ENCODE data around the gene CSTPP1.
"Not testable (repeated sequence)": the region's sequence is repeated elsewhere in the genome, so short reads cannot be mapped to it uniquely, and the experiment has no call there.

Gene CSTPP1

GRCh38 chr11:46997796-46998195 lies 61.2 kb downstream of the CSTPP1 start:
- DNase-seq, result not testable (repeated sequence)

GRCh38 chr11:46999217-46999616 lies 62.7 kb downstream of the CSTPP1 start:
- no peak for DNase-seq

DNA sequence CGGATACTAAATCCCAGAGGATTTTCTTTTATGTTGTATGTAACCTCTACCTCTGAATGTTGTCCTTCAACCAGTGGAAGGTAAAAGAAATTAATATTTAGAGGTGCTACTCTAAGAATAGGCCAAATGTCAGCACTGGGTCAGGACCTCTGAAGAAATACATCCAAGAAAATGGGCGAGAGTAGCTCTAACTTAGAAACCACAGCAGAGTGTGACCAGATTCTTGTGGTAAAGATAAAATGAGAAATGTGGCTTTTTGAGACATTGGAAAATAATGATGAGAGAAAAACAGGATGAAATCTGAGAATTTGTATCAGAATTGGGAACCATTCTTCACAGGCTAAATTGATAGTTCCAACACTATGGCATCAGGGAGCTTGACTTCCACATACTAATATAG lies 63.5 kb downstream of the CSTPP1 start:
- no peak for DNase-seq

DNA sequence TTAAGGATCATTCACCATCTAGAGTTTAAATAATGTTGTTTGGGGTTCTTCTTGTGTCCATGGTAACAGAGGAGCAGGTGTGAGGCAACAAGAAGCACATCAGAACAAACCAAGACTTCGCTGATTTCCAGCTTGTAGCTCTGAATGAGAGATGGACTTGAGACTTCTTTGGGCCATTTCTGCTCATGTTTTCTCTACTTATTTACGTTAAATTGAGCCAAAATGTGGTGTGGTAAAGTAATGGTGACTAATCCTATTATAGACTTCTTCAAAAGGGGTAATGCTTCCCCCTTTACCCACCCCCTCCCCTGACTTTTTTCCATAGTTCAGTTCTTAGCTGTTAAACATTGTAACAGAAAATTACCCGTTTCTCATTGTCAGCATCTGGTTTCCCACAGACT lies 65.2 kb downstream of the CSTPP1 start:
- peak; percentile 15 for DNase-seq

DNA sequence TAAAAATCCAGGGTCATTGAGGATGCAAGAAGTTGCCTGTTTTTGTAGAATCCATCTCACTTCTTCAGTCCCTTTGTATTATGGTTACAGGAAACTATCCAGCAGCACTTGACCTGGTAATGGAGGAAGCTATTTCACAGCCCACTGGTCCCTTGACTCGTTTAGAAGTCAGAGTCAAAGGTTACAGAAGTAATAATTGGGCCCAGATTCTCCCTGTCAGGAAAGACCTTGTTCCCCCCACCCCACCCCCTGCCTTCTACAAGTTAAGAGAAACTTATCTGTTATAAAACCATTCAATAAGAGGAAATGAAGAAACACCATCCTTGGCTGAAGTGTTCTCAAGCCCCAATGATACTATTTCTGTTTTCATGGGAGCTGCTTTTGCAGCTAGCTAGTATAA lies 65.8 kb downstream of the CSTPP1 start:
- DNase-seq, result no peak

- DNase-seq, result peak; percentile 42
Observed at GRCh38 chr11:47003180-47003877, 66.8 kb downstream of the CSTPP1 start.

GRCh38 chr11:47004595-47005033 lies 68.1 kb downstream of the CSTPP1 start:
- peak; percentile 12 for DNase-seq

GRCh38 chr11:47005441-47005840 lies 68.9 kb downstream of the CSTPP1 start:
- no peak for DNase-seq

DNA sequence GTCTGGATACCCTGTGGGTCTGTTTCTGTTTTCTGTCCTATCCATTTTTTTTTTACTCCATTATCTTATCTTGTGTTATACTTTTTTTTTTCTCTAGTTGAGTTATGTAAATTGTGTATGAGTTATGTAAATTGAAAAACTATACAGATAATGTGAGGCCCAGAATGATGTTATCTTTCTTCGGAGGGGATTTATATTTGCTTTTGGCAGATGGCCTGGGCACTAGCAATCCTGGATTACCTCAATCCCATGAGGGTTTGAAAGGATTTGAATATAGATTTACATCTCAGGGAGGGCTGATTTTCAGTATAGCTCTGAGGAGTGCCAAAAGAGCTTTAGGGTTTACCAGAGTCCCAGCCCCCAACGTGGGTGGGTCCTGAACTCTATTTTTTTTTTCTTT lies 71.0 kb downstream of the CSTPP1 start:
- DNase-seq, result no peak

- no peak for DNase-seq
Observed at GRCh38 chr11:47010179-47010578, 73.6 kb downstream of the CSTPP1 start.

GRCh38 chr11:47014097-47014496 lies 77.5 kb downstream of the CSTPP1 start:
- no peak for DNase-seq

DNA sequence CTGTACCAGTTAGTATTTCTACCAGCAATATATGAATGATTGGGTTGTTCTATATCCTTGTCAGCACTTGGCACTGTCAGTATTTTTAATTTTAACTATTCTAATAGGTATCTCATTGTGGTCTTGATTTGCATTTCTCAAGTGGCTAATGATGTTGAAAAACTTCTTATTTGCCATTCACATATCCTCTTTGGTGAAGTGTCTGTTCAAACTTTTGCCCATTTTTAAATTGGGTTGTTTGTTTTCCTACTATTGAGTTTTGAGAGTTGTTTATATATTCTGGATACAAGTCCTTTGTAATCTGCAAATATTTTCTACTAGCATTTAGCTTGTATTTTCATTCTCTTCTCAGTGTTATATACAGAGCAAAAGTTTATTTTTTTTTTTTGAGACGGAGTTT lies 82.1 kb downstream of the CSTPP1 start:
- DNase-seq, result no peak

DNA sequence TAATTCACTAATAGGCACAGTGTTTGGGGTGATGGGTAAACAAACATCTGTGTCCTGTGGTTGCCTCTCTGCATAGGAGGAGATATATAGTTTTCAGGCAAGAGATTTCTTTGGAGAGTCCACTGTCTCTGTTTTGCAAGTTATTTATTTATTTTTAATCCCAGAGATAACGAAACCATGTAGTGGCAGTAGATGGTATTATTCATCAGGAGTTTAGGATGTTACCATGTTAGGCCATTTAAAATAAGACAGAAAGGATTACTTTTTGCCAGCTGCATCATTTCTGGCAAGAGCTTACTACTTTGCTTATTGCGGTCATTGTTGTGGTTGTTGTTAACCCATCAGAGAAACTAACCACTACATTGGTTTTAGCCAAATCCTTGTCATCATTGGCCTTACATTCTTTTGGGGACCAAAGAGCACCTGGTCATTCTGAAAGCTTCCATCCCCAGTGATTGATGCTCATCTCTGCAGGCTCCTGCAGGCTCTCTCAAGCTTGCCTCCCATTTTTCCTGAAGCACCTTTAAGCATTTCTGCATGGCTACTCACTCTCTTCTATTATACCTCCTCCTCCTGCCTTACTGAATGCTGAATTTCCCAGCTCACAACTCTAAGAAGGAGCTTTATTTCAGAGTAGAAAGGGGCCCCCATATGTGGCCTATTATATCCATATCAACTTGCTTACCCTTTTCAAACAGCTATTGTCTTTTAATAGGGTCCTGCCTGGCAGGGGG lies 84.4 kb downstream of the CSTPP1 start:
- no peak for DNase-seq

- DNase-seq, result no peak
Observed at GRCh38 chr11:47021527-47021818, 84.9 kb downstream of the CSTPP1 start.

DNA sequence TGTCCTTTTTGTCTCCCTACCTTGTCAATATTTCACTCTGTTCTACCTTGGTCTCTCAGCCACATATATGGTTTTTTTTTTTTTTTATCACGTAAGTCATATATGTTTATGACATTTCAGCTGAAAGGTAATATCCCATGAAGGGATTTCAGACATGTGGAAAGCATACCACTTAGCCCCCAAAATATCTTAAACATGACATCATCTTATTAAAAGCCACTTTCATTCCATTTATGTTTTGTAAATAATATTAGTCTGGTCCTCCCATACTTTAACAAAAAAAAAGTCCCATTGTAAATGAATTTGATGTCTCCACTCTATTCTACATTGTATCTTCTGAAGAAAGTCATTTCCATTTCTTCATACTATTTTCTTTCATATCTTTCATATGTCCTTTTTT lies 85.4 kb downstream of the CSTPP1 start:
- no peak for DNase-seq

DNA sequence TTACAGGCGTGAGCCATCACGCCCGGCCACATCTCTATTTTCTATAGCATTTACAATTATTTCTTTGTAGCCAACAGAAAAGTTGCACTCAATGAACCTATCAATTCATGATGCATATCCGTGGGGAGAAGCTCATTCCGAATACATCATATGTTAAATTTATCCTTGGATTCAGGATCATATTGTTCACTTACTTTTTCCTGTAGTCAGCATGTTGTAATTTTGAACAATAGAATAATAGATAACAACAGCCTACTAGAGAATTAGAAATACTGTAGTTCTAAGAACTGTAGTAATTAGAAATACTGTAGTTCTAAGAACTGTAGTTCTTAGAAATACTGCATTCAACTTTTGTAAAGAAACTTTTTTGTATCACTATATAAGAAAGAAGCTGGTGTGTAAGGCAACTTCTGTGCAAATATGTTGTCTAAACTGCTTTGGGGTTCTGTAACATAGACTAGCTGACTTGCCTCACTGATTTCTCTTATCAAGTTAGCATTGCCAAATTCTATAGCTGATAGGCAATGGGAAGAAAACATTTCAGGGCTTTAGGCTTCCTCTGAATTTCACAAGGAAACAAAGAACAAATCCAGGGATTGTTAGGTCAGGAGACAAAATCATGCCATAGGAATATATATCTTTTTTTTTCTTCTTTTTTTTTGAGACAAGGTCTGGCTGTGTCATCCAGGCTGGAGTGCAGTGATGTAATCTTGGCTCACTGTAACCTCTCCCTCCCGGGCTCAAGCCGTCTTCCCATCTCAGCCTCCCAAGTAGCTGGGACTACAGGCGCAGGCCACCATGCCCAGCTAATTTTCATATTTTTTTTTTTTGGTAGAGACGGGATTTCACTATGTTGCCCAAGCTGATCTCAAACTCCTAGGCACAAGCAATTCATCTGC lies 91.9 kb downstream of the CSTPP1 start:
- no peak for DNase-seq

GRCh38 chr11:47033439-47033838 lies 96.9 kb downstream of the CSTPP1 start:
- DNase-seq, result no peak

DNA sequence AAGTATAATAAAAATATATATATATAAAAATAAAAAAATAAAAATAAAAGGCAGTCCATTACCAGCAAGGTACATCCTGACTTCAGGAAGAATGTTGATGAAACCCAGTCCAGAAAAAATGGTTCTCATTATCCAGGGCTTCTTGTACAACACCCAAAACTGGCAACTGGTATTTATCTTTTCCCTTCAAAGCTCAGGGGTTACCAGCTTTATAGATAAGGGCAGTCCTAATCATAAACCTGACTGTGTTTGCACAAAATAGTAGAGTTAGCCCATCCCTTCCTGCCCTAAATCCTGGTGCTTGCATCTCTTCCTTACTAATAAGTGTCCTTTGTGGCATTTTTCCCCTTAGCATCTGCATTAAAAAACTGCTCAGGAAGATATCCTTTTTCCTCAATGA lies 97.5 kb downstream of the CSTPP1 start:
- no peak for DNase-seq

DNA sequence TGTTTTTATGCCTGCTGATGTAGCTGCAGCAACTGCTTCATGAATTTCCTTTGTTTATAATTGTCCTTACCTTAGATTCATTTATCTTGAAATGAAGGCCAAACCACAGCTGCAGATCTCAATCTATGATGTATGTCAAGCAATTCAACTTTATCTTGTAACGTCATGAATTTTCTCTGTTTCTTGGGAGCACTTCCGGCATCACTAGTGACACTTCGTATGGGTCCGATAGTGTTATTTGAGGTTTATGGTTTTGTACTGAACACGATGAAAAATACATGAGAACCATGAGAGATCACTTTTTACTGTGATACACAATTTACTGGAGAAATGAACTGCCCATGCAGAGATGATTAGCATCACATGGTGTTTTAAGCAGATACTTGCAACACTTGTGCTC lies 98.5 kb downstream of the CSTPP1 start:
- DNase-seq, result no peak

DNA sequence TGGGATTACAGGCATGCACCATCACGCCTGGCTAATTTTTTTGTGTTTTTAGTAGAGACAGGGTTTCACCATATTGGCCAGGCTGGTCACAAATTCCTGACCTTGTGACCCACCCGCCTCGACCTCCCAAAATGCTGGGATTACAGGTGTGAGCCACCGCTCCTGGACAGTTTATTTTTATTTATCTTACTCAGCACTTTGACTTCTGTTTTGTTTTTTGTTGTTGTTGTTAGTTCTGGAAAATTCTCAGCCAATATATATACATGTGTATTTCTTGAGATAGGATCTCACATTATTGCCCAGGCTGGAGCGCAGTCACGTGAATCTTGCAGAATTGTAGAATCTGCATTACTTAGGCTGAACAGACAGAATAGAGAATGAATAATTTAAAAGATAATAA lies 107.6 kb downstream of the CSTPP1 start:
- no peak for DNase-seq

DNA sequence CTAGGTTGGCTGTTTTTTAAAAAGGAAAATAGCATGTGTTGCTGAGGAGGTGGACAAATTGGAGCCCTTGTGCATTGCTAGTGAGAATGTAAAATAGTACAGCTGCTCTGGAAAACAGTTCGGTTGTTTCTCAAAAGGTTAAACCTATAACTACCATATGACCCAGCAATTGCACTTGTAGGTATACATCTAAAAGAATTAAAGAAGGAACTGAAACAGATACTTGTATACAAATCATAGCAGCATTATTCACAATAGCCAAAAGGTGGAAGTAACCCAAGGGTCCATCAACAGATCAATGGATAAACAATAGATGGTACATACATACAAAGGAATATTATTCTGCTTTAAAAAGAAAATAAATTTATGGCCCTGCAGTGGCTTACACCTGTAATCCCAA lies 111.4 kb downstream of the CSTPP1 start:
- DNase-seq, result no peak

- DNase-seq, result no peak
Observed at GRCh38 chr11:47050284-47050683, 113.7 kb downstream of the CSTPP1 start.

DNA sequence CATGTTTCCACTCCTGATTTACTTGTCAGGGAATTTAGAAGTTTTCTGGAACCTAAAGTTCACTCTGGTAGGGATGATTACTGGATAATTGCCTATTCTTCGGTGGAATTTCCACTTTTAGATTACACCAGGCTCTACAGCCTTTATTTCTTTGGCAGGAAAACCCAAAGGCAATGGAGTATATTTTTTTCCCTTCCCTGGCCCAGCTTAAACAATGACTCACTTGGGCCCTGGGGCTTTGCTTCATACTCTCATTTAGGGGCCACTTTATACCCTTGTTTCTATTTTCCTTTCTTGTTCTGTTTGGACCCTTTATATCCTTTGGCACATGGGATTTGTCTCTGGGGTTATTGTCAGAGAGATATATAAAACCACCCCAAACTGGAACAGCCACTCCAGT lies 114.7 kb downstream of the CSTPP1 start:
- DNase-seq, result no peak

DNA sequence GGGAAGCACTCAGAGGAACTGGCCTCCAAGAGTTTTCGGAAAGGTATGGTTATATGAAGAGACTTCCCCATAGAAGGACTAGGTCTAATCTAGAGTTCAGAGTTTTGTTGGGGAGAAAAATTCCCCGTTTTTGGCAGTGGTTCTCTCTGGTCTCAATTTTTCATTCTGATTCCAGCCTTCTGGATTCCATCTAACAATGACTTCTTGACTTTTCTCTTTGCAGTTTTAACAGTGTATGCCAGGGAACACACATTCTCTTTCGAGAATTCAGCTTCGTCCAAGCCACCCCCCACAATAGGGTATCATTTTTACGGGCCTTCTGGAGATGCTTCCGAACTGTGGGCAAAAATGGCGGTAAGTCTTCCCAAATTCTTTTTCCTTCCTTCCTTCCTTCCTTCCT lies 115.6 kb downstream of the CSTPP1 start:
- no peak for DNase-seq
